Activated T-helper 17 cell treated with anti-CD3 and anti-CD28 coated beads, Interleukin-2, amount 50 U/mL, for 72 hours (primary cell): ENCODE data around the gene SCPEP1. TPM values are rescaled to one million over a fixed set of nuclear protein-coding genes. Genes with fewer than 3 reads are reported as not detected.
"Not testable (repeated sequence)": the region's sequence is repeated elsewhere in the genome, so short reads cannot be mapped to it uniquely, and the experiment has no call there.

ENCODE experiments used
- ATAC-seq: fragments of 150-1000 bp; cut with Tn5 transposase; replicated peaks from 2 replicates; pipeline ENCODE4 v1.10.0; 2021; ENCODE audit warnings: mild to moderate bottlenecking, moderate library complexity
- H3K27ac Mint-ChIP-seq: one replicate; pipeline ENCODE4 v1.8.0; 2022; ENCODE audit warnings: mixed read lengths
- H3K27me3 Mint-ChIP-seq: one replicate; pipeline ENCODE4 v1.8.0; 2022; ENCODE audit warnings: mixed read lengths
- H3K36me3 Mint-ChIP-seq: one replicate; pipeline ENCODE4 v1.8.0; 2022; ENCODE audit warnings: low read depth, mild to moderate bottlenecking, mixed read lengths
- H3K4me1 Mint-ChIP-seq: one replicate; pipeline ENCODE4 v1.8.0; 2022; ENCODE audit warnings: mixed read lengths
- H3K4me3 Mint-ChIP-seq: one replicate; pipeline ENCODE4 v1.8.0; 2022; ENCODE audit warnings: mild to moderate bottlenecking, mixed read lengths
- H3K9me3 Mint-ChIP-seq: one replicate; pipeline ENCODE4 v1.8.0; 2022; ENCODE audit warnings: mixed read lengths
- total RNA-seq, 2 donors: library from RNA; stranded (reverse); gene quantifications; one replicate each; pipeline ENCODE4 v1.2.3, GENCODE V29; 2022

Gene SCPEP1
- total RNA-seq, 2 donors from 2014 or later: 22.8 to 31.9 TPM

- H3K9me3 Mint-ChIP-seq: no peaks in the 10 kb centered on the region
- peak overlapping the region; percentile 33 for H3K27ac Mint-ChIP-seq
Measured at GRCh38 chr17:56976941-56977608, 856 bp upstream of the SCPEP1 start.

DNA sequence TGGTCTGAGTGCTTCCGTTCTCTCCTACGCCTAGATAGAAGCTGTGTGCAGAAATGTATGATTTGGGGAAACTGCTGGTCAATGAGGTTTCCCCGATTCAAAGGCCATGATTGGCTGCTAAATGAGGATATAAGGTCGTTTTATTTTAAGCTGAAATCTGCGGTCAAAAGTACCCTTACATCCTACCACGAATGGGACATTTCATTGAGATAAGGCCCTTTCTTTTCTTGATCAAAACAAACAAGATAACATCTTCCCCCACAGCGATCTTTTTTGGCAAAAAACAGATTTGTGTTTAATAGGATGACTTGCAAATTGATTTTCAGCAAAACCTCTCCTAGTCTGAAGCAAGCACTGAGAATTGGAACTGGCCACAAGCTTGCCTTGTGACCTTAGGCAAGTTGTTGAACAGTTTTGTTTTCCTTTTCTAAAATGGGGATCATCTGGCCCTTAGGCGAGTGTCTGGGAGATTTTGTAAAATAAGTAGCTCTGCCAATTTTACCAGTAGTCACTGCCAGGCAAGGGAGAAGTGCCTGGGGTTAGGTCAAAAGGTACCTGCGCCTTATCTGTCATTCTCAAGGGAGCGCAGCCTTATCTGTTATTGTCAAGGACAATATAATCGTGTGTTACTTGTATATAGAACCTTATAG is 635 bp downstream of the SCPEP1 start:
- peaks cover 4% of the 10 kb centered on the region for H3K27me3 Mint-ChIP-seq
- H3K4me1 Mint-ChIP-seq: peaks cover 11% of the 10 kb centered on the region
- H3K4me3 Mint-ChIP-seq: peak overlapping the region; percentile 97
- H3K36me3 Mint-ChIP-seq: no peaks in the 10 kb centered on the region
- H3K9me3 Mint-ChIP-seq: no peaks in the 10 kb centered on the region
- peak; percentile 45 for ATAC-seq
- peak overlapping the region; percentile 98 for H3K27ac Mint-ChIP-seq

More at GRCh38 chr17:56976941-56977608, 856 bp upstream of the SCPEP1 start:
- no peak for ATAC-seq
- Mint-ChIP-seq H3K27me3 (peaks cover 4% of the 10 kb centered on the region), H3K4me1 (peaks cover 11% of the 10 kb centered on the region), H3K36me3 (no peaks in the 10 kb centered on the region), H3K4me3 (peak overlapping the region; percentile 97)

GRCh38 chr17:56979091-56979480 is 1.2 kb downstream of the SCPEP1 start:
- H3K27me3 Mint-ChIP-seq: peaks cover 4% of the 10 kb centered on the region
- ATAC-seq: peak; percentile 37
- H3K36me3 Mint-ChIP-seq: peaks cover 4% of the 10 kb centered on the region
- peak overlapping the region; percentile 97 for H3K4me3 Mint-ChIP-seq
- H3K4me1 Mint-ChIP-seq: peaks cover 11% of the 10 kb centered on the region
- no peaks in the 10 kb centered on the region for H3K9me3 Mint-ChIP-seq
- peak overlapping the region; percentile 98 for H3K27ac Mint-ChIP-seq

- H3K27ac Mint-ChIP-seq, ATAC-seq, H3K27me3 Mint-ChIP-seq, H3K9me3 Mint-ChIP-seq, H3K4me3 Mint-ChIP-seq: not testable (repeated sequence)
- Mint-ChIP-seq H3K36me3 (peaks cover 10% of the 10 kb centered on the region), H3K4me1 (peaks cover 11% of the 10 kb centered on the region)
Measured at GRCh38 chr17:56980526-56980925, 2.6 kb downstream of the SCPEP1 start.

- no peaks in the 10 kb centered on the region for H3K27me3 Mint-ChIP-seq
- H3K9me3 Mint-ChIP-seq: no peaks in the 10 kb centered on the region
- H3K27ac Mint-ChIP-seq: no peak overlapping the region
- peaks cover 11% of the 10 kb centered on the region for H3K4me1 Mint-ChIP-seq
- H3K36me3 Mint-ChIP-seq: peaks cover 26% of the 10 kb centered on the region
- no peak overlapping the region for H3K4me3 Mint-ChIP-seq
- ATAC-seq: no peak
Measured at GRCh38 chr17:56982312-56982711, 4.4 kb downstream of the SCPEP1 start.

DNA sequence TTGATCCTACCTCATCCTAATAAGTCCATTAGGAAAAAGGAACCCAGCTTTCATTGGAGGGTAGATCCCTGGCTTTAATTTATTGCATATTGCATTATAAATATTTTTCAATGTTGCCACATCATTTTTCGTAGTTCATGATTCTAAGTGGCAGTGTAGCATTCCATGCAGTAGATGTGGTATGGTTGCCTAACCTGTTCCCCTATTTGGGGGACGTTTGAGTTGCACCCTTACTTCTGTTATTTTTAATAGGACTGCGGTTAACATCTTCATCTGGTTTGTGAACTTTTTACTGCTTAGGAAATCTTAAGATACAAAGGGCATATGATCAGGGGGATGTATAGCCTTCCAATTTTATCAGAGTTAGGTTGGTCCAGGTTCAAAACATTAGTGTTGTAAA is 5.4 kb downstream of the SCPEP1 start:
- H3K4me3 Mint-ChIP-seq: no peak overlapping the region
- peaks cover 36% of the 10 kb centered on the region for H3K36me3 Mint-ChIP-seq
- no peak overlapping the region for H3K27ac Mint-ChIP-seq
- peaks cover 9% of the 10 kb centered on the region for H3K4me1 Mint-ChIP-seq
- ATAC-seq: no peak
- no peaks in the 10 kb centered on the region for H3K9me3 Mint-ChIP-seq
- no peaks in the 10 kb centered on the region for H3K27me3 Mint-ChIP-seq

DNA sequence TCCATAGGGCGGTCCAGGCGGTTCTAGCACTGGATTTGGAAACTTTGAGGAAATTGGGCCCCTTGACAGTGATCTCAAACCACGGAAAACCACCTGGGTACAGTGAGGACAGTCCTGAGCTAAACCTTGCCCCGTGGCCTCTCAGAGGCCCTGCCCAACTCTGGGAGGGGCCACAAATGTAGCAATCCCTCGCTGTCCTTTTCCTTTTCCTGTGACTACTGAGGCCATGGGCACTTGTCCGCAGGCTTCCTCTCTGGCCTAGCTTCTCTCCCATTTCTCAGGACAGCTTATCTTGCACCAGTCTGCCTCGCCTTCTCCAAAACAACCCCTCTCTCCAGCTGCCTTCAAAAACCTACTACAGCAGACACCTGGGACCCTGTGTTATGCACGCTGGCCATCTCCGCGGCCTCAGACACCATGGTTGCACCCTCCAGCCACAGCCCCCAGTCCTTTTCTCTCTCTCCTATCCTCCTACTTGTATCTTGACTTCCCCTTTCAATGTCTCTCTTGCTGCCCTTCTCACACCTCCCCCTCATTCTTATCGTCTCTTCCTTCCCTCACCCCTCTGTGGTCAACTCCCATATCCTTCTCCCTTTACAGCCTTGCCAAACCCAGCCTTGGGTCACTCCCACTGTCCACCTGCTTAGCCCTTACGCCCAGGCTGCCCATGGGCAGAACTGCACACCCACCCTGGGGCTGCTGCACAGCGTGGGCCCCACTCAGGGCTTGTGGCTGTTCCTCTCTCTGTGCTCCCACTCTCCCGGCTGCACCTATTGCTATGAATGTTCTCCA is 7.6 kb downstream of the SCPEP1 start:
- H3K27ac Mint-ChIP-seq: peak overlapping the region; percentile 70
- ATAC-seq: no peak
- peaks cover 46% of the 10 kb centered on the region for H3K36me3 Mint-ChIP-seq
- H3K4me3 Mint-ChIP-seq: no peak overlapping the region
- H3K4me1 Mint-ChIP-seq: no peaks in the 10 kb centered on the region
- H3K9me3 Mint-ChIP-seq: no peaks in the 10 kb centered on the region
- H3K27me3 Mint-ChIP-seq: no peaks in the 10 kb centered on the region

DNA sequence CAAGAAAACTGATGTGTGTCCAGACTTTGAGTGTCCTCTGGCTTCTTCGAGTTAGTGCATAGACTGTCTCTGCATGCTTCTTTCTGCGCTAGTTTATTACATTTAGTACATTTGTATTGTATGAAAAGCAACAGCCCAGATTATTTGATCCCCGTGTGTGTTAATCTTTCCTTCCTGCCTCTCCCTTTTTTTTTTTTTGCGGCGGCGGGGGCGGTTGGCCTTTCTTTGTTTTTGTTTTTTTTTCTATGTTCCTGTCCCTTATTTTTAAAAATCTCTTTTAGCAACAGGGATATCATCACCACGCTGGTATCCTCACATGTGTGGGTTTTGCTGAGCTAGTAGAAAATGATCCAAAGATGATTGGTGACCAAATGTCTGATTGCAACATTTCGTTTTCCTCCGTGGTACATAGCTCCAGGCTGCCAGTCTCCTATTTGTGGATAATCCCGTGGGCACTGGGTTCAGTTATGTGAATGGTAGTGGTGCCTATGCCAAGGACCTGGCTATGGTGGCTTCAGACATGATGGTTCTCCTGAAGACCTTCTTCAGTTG is 9.4 kb downstream of the SCPEP1 start:
- Mint-ChIP-seq H3K4me1 (no peaks in the 10 kb centered on the region), H3K36me3 (peaks cover 57% of the 10 kb centered on the region), H3K27ac (no peak overlapping the region), H3K27me3 (no peaks in the 10 kb centered on the region), H3K9me3 (no peaks in the 10 kb centered on the region), H3K4me3 (no peak overlapping the region)
- ATAC-seq: no peak

DNA sequence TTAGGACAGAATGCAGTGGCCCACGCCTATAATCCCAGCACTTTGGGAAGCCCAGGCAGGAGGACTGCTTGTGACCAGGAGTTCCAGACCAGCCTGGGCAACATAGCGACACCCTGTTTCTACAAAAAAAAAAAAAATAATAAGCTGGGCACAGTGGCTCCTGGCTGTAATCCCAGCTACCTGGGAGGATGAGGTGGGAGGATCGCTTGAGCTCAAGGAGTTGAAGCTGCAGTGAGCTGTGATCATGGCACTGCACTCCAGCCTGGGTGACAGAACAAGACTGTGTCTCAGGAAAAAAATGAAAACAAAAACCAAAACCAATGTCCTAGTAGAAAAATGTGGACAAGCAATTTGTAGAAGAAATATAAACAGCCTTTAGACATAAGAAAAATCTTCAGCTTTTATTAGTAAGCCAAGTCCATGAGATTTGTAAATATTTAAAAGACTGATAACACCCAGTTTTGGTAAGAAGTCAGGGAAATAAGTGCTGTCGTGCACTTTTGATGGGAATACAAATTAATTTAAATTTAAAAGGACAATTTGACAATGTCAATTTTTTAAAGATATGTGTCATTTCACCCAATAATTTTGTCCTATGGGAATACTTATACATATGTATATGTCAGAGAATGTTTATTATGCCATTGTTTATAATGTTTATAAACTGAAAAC is 11.1 kb downstream of the SCPEP1 start:
- no peaks in the 10 kb centered on the region for H3K27me3 Mint-ChIP-seq
- H3K4me3 Mint-ChIP-seq: no peak overlapping the region
- ATAC-seq: no peak
- no peaks in the 10 kb centered on the region for H3K9me3 Mint-ChIP-seq
- no peak overlapping the region for H3K27ac Mint-ChIP-seq
- H3K4me1 Mint-ChIP-seq: no peaks in the 10 kb centered on the region
- H3K36me3 Mint-ChIP-seq: peaks cover 54% of the 10 kb centered on the region

GRCh38 chr17:56992364-56992763 is 14.4 kb downstream of the SCPEP1 start:
- Mint-ChIP-seq H3K4me3 (no peak overlapping the region), H3K9me3 (no peaks in the 10 kb centered on the region), H3K36me3 (peaks cover 51% of the 10 kb centered on the region), H3K4me1 (no peaks in the 10 kb centered on the region), H3K27me3 (no peaks in the 10 kb centered on the region), H3K27ac (no peak overlapping the region)
- no peak for ATAC-seq

- H3K4me1 Mint-ChIP-seq: no peaks in the 10 kb centered on the region
- H3K9me3 Mint-ChIP-seq: no peaks in the 10 kb centered on the region
- no peak overlapping the region for H3K4me3 Mint-ChIP-seq
- peaks cover 53% of the 10 kb centered on the region for H3K36me3 Mint-ChIP-seq
- ATAC-seq: no peak
- no peak overlapping the region for H3K27ac Mint-ChIP-seq
- no peaks in the 10 kb centered on the region for H3K27me3 Mint-ChIP-seq
Measured at GRCh38 chr17:56994009-56994792, 16.3 kb downstream of the SCPEP1 start.

- H3K36me3 Mint-ChIP-seq: peaks cover 44% of the 10 kb centered on the region
- no peaks in the 10 kb centered on the region for H3K27me3 Mint-ChIP-seq
- no peaks in the 10 kb centered on the region for H3K9me3 Mint-ChIP-seq
- ATAC-seq: no peak
- H3K27ac Mint-ChIP-seq: no peak overlapping the region
- H3K4me1 Mint-ChIP-seq: no peaks in the 10 kb centered on the region
- no peak overlapping the region for H3K4me3 Mint-ChIP-seq
Measured at GRCh38 chr17:56995766-56996165, 17.8 kb downstream of the SCPEP1 start.

DNA sequence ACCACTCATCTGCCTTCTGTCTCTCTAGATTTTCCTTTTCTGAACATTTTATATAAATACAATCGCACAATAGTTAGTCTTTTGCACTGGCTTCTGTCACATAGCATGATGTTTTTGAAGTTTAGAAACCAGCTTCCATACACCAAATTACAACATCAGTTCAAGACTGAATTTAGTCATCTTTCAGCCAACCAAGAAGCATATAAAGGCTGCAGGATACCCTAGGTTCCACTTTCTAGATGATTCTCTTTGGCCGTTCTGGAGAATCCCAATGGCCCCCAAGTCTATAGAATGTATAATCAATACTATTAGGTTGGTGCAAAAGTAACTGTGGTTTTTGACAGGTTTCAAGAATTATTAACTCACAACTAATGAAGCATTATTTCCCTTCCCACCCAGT is 19.4 kb downstream of the SCPEP1 start:
- H3K27me3 Mint-ChIP-seq: no peaks in the 10 kb centered on the region
- H3K36me3 Mint-ChIP-seq: peaks cover 33% of the 10 kb centered on the region
- no peak overlapping the region for H3K27ac Mint-ChIP-seq
- H3K4me3 Mint-ChIP-seq: no peak overlapping the region
- no peaks in the 10 kb centered on the region for H3K4me1 Mint-ChIP-seq
- H3K9me3 Mint-ChIP-seq: no peaks in the 10 kb centered on the region
- no peak for ATAC-seq
